Keratinocyte (primary cell): ENCODE measurements around the gene GPC3.

ENCODE experiments used
- EZH2 ChIP-seq: IDR thresholded peaks from one replicate; pipeline ENCODE4 v1.6.1; 2012; ENCODE audit warnings: inconsistent platforms, mild to moderate bottlenecking, low read length, moderate library complexity
- TF ChIP-seq, protein P1 (sequence below), 3 experiments: IDR thresholded peaks in 1 of 3; conservative IDR thresholded peaks in 1 of 3; optimal IDR thresholded peaks in 1 of 3; 2 replicates in 2 of 3; 3 replicates in 1 of 3; pipeline versions ENCODE3 to v1.5.1; 2011; ENCODE audit warnings: low read length in 3 of 3, mild to moderate bottlenecking in 3 of 3, moderate library complexity in 2 of 3, control low read depth in 1 of 3, inconsistent platforms in 1 of 3; ENCODE audit not compliant: insufficient read depth in 2 of 3; ENCODE audit errors: extremely low read depth in 1 of 3

DNA sequence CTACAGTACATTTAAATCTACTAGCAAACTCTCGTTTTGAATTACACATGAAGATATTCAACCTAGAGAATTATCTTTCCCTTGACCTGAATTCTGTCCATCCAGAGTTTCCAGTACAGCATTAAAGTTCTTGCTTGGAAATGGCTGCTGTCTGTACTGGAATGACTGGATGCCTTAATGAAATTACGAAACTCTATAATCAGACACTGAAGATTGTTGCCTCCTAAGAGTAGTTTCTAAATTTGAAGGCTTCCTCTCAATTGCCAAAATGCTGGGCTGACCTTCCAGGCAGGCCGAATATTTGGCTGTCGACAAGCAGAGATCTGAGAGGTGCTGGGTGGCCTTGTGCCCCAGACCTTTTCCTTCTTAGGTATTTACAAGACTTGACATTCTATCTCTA lies 355.0 kb downstream of the GPC3 start:
- TF ChIP-seq, protein P1, sequence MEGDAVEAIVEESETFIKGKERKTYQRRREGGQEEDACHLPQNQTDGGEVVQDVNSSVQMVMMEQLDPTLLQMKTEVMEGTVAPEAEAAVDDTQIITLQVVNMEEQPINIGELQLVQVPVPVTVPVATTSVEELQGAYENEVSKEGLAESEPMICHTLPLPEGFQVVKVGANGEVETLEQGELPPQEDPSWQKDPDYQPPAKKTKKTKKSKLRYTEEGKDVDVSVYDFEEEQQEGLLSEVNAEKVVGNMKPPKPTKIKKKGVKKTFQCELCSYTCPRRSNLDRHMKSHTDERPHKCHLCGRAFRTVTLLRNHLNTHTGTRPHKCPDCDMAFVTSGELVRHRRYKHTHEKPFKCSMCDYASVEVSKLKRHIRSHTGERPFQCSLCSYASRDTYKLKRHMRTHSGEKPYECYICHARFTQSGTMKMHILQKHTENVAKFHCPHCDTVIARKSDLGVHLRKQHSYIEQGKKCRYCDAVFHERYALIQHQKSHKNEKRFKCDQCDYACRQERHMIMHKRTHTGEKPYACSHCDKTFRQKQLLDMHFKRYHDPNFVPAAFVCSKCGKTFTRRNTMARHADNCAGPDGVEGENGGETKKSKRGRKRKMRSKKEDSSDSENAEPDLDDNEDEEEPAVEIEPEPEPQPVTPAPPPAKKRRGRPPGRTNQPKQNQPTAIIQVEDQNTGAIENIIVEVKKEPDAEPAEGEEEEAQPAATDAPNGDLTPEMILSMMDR (optimal IDR thresholded peaks at IDR 0.05 in 1 of 3, IDR thresholded peaks at IDR 0.05 in 1 of 3, conservative IDR thresholded peaks at IDR 0.05 in 1 of 3; ENCODE audit: extremely low read depth in 1 of 3, insufficient read depth in 2 of 3, low read length in 3 of 3): no peak
- TF ChIP-seq EZH2: no peak
